Colonic mucosa (tissue), 4 donors: ENCODE measurements around the gene ATP5PB. TPM values are rescaled to one million over a fixed set of nuclear protein-coding genes. Genes with fewer than 3 reads are reported as not detected.

Experiments
- DNase-seq: peaks from one replicate; pipeline ENCODE4 v3.0.0-alpha.2; 2020
- H3K27ac ChIP-seq: fragments of 200-600 bp; one replicate; pipeline ENCODE4 v1.8.0; 2021
- H3K27me3 ChIP-seq: fragments of 200-600 bp; one replicate; pipeline ENCODE4 v1.8.0; 2021
- H3K36me3 ChIP-seq: fragments of 200-600 bp; one replicate; pipeline ENCODE4 v1.8.0; 2021
- H3K4me1 ChIP-seq: fragments of 200-600 bp; one replicate; pipeline ENCODE4 v1.8.0; 2021; ENCODE audit warnings: mild to moderate bottlenecking
- H3K4me3 ChIP-seq: fragments of 200-600 bp; one replicate; pipeline ENCODE4 v1.8.0; 2021
- H3K9ac ChIP-seq, 2 donors: one replicate each; pipeline ENCODE4 v1.7.0; 2013; ENCODE audit warnings: control low read depth in 2 of 2, low read depth in 2 of 2, low read length in 2 of 2
- H3K9me3 ChIP-seq: fragments of 200-600 bp; one replicate; pipeline ENCODE4 v1.8.0; 2021
- intact Hi-C: fragments of 100-400 bp; cut with DNase I; formaldehyde crosslinking; loops from one replicate; pipeline ENCODE4 v1.14.1; 2022
- total RNA-seq, 2 donors: library from RNA; stranded (reverse); fragmentation: NEBNext Ultra II Directional in 1 of 2; extraction: Animal tissue kit (Norgen Biotek cat#: 25700) in 1 of 2; gene quantifications; one replicate each; pipeline ENCODE4 v1.2.1, GENCODE V29; 2021
- TF ChIP-seq, protein P1 (sequence below): fragments of 200-600 bp; IDR thresholded peaks from one replicate; pipeline ENCODE4 v1.8.0; 2022; ENCODE audit warnings: antibody characterized with exemption, mild to moderate bottlenecking
- donor health status: healthy.
- donor health status: DM: no; HTN: no; CAD: no.
- donor health status: DM: no; HTN: no; CAD: no.

Gene ATP5PB
- total RNA-seq = 100 to 1,000 TPM; 488 to 502 TPM

DNA sequence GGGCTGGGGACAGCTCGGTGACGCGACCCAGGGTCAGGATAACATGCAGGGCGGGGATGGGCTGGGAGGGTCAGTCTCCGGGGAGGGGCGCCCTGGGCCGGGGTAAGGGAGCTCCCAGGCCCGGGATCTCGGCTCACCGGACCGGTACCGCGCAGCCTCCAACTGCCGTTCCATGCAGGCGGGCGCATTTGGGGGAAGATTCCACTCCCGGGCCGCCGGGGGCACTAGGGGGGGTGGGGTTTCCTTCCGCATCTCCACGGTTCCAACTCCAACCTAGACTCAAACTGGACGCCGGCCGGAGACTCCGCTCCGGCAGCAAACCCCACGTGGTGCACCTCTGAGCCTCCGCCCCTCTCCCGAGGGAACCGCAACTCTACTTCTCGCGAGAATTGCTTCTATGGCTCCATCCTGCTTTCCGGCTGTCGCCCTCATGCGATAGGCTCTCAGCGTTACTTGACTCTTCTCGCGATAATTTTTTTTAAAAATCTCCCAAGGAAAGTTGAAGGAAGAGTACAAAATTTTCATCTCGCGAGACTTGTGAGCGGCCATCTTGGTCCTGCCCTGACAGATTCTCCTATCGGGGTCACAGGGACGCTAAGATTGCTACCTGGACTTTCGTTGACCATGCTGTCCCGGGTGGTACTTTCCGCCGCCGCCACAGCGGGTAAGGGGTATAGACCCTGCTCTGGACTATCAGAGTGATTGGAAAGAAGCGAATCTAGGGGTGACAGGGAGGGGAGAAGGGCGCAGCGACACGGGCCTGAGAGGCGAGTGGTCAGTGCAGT is at the start of gene ATP5PB, which contains the start of gene WDR77:
Gene ATP5PB (plus strand): TSS at position 547 of the 785 bp plus-strand sequence. CDS start 78 bp downstream, at position 625.
Gene WDR77 (minus strand): TSS at position 339 of the 785 bp plus-strand sequence. CDS start 87 bp downstream, at position 252.
- H3K36me3 ChIP-seq = no peaks in the 10 kb centered on the region
- H3K27ac ChIP-seq = peak within 1 kb of the TSS; percentile 68
- intact Hi-C loops = no loop called here
- H3K9me3 ChIP-seq = no peaks in the 10 kb centered on the region
- H3K4me1 ChIP-seq = no peaks in the 10 kb centered on the region
- peak within 1 kb of the TSS; percentile 97 to 98 for H3K9ac ChIP-seq
- H3K4me3 ChIP-seq = peak within 1 kb of the TSS; percentile 63
- DNase-seq = peak; percentile 96
- TF ChIP-seq, protein P1, sequence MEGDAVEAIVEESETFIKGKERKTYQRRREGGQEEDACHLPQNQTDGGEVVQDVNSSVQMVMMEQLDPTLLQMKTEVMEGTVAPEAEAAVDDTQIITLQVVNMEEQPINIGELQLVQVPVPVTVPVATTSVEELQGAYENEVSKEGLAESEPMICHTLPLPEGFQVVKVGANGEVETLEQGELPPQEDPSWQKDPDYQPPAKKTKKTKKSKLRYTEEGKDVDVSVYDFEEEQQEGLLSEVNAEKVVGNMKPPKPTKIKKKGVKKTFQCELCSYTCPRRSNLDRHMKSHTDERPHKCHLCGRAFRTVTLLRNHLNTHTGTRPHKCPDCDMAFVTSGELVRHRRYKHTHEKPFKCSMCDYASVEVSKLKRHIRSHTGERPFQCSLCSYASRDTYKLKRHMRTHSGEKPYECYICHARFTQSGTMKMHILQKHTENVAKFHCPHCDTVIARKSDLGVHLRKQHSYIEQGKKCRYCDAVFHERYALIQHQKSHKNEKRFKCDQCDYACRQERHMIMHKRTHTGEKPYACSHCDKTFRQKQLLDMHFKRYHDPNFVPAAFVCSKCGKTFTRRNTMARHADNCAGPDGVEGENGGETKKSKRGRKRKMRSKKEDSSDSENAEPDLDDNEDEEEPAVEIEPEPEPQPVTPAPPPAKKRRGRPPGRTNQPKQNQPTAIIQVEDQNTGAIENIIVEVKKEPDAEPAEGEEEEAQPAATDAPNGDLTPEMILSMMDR = no peak
- H3K27me3 ChIP-seq = no peaks in the 10 kb centered on the region

DNA sequence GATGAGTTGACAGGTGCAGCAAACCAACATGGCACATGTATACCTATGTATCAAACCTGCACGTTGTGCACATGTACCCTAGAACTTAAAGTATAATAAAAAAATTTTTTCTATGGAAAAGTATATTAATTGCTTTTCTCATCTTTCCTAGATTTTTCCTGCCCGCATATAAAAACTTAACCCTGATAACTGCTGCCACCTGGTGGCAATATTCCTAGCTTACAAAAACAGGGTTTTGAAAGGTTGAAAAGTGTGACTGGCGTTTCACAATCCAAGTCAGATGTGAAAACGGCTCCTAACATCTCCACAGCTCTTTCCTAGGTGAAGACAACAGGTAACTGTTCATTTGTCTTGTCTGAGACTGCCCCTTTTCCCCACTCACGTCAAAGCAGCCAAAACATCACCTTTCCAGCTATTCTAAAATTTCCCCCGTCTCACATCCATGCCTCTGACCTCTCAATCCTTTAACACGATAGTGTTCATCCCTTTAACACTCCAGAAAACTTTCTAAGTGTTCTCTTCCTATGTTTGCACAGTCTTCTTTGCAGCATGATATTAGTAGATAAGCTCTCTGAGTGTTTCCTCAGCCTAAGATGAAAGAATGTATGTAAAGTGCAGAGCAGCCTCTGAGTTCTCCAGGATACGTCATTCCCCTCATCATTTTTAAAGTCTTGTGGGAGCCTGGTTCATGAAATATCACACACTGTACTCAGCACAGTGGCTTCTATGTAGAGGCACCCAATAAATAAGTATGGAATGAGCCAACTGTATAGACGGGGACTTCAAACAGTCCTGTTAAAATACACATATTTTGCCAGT is 49.3 kb upstream of the ATP5PB start:
- Histone ChIP-seq H3K9me3 (no peaks in the 10 kb centered on the region), H3K4me3 (no peak overlapping the region), H3K27me3 (no peaks in the 10 kb centered on the region), H3K9ac (no peak overlapping the region), H3K4me1 (no peaks in the 10 kb centered on the region), H3K27ac (no peak overlapping the region), H3K36me3 (no peaks in the 10 kb centered on the region)
- intact Hi-C loops = loop anchor here (5.0 to 10.0 kb wide), 2 partner anchors 178 to 375 kb away; no protein-coding TSS in a partner anchor
- peak; percentile 62 for DNase-seq
- TF ChIP-seq, protein P1 = peak; percentile 69

DNA sequence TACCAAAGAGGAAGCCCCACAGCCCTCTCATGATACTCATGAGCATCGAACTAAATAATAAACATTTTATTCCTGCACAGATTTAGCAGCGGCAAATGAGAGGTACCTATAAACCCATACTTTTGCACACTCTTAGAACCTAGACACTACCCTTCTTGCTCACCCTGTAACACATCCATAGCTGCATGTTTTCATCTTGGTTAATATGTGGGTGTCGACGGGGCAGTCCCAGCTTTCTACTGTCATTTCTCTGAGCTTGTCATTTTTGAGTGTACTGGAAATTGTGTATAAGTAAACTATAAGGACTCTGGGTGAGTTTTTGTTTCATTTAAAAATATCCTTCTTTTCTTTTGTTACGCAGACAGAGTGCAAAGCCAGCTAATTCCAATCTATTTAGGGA is 47.2 kb upstream of the ATP5PB start:
- no peaks in the 10 kb centered on the region for H3K36me3 ChIP-seq
- H3K4me1 ChIP-seq = no peaks in the 10 kb centered on the region
- TF ChIP-seq, protein P1 = no peak
- H3K27me3 ChIP-seq = no peaks in the 10 kb centered on the region
- H3K27ac ChIP-seq = no peak overlapping the region
- H3K4me3 ChIP-seq = no peak overlapping the region
- H3K9me3 ChIP-seq = no peaks in the 10 kb centered on the region
- no peak overlapping the region for H3K9ac ChIP-seq
- intact Hi-C loops = loop anchor here (5.0 to 10.0 kb wide), 2 partner anchors 180 to 377 kb away; no protein-coding TSS in a partner anchor
- DNase-seq = no peak

- no peaks in the 10 kb centered on the region for H3K27me3 ChIP-seq
- H3K4me1 ChIP-seq = no peaks in the 10 kb centered on the region
- intact Hi-C loops = loop anchor here (5.0 to 10.0 kb wide), 2 partner anchors 182 to 380 kb away; no protein-coding TSS in a partner anchor
- no peak overlapping the region for H3K9ac ChIP-seq
- no peak overlapping the region for H3K4me3 ChIP-seq
- TF ChIP-seq, protein P1 = no peak
- H3K36me3 ChIP-seq = no peaks in the 10 kb centered on the region
- H3K9me3 ChIP-seq = no peaks in the 10 kb centered on the region
- H3K27ac ChIP-seq = no peak overlapping the region
- DNase-seq = no peak
These were observed 44.7 kb upstream of the ATP5PB start for GRCh38 chr1:111404588-111404987.

DNA sequence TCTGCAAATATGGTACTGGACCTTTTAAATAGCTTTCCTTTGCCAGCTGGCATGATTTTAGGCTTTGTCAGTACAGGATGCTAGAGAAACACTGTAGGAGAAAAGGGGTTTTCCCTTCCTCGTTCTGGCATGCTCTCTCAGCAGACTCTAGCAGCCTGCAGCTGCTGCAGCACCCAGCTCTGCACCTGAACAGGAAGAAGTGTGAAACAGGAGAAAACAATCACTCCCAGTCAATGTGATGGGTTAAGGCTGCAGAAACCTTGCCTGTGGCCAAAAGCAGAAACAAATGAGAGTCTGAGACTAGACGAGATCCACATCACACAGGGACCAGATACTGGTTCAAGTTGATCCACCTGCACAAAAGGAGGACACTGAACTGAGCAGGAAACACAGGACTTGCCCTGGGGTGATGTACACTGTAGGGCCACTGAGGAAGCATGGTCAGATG is 42.9 kb upstream of the ATP5PB start:
- DNase-seq = peak; percentile 19
- intact Hi-C loops = loop anchor here (10.0 kb wide), 1 partner anchor 382 kb away; no protein-coding TSS in a partner anchor
- TF ChIP-seq, protein P1 = no peak
- Histone ChIP-seq H3K9ac (no peak overlapping the region), H3K27me3 (no peaks in the 10 kb centered on the region), H3K9me3 (no peaks in the 10 kb centered on the region), H3K4me1 (no peaks in the 10 kb centered on the region), H3K4me3 (no peak overlapping the region), H3K27ac (no peak overlapping the region), H3K36me3 (no peaks in the 10 kb centered on the region)
